ENCODE results near the gene MAPKAP1.
A peak's percentile ranks its signal among the peaks of the same experiment; 100 is the strongest.

GRCh38 chr9:125632321-125633115 is 74.5 kb downstream of the MAPKAP1 start:
- TF ChIP-seq, protein P1, sequence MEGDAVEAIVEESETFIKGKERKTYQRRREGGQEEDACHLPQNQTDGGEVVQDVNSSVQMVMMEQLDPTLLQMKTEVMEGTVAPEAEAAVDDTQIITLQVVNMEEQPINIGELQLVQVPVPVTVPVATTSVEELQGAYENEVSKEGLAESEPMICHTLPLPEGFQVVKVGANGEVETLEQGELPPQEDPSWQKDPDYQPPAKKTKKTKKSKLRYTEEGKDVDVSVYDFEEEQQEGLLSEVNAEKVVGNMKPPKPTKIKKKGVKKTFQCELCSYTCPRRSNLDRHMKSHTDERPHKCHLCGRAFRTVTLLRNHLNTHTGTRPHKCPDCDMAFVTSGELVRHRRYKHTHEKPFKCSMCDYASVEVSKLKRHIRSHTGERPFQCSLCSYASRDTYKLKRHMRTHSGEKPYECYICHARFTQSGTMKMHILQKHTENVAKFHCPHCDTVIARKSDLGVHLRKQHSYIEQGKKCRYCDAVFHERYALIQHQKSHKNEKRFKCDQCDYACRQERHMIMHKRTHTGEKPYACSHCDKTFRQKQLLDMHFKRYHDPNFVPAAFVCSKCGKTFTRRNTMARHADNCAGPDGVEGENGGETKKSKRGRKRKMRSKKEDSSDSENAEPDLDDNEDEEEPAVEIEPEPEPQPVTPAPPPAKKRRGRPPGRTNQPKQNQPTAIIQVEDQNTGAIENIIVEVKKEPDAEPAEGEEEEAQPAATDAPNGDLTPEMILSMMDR (IDR thresholded peaks at IDR 0.05; ENCODE audit: poor library complexity, severe bottlenecking) = no peak
- TF ChIP-seq POLR2AphosphoS5 (IDR thresholded peaks at IDR 0.05) (peak; percentile 57), EZH2 (IDR thresholded peaks at IDR 0.05; ENCODE audit: borderline replicate concordance, insufficient read depth, low read length, poor library complexity, severe bottlenecking) (no peak), TAF1 (IDR thresholded peaks at IDR 0.05; ENCODE audit: low read depth) (no peak), SMC3 (conservative IDR thresholded peaks at IDR 0.05; ENCODE audit: poor library complexity) (no peak), RAD21 (conservative IDR thresholded peaks at IDR 0.05) (no peak), EP300 (conservative IDR thresholded peaks at IDR 0.05; ENCODE audit: poor library complexity, severe bottlenecking) (peak; percentile 79), MXI1 (conservative IDR thresholded peaks at IDR 0.05; ENCODE audit: poor library complexity, severe bottlenecking) (peak; percentile 28)
